ENCODE results near the gene MED10. TPM values are rescaled to one million over a fixed set of nuclear protein-coding genes. Genes with fewer than 3 reads are reported as not detected.
A peak's percentile ranks its signal among the peaks of the same experiment; 100 is the strongest.

The MED10 gene
- total and polyA plus RNA-seq, 12 donors = 9.5 to 38.2 (median 25.7) TPM

DNA sequence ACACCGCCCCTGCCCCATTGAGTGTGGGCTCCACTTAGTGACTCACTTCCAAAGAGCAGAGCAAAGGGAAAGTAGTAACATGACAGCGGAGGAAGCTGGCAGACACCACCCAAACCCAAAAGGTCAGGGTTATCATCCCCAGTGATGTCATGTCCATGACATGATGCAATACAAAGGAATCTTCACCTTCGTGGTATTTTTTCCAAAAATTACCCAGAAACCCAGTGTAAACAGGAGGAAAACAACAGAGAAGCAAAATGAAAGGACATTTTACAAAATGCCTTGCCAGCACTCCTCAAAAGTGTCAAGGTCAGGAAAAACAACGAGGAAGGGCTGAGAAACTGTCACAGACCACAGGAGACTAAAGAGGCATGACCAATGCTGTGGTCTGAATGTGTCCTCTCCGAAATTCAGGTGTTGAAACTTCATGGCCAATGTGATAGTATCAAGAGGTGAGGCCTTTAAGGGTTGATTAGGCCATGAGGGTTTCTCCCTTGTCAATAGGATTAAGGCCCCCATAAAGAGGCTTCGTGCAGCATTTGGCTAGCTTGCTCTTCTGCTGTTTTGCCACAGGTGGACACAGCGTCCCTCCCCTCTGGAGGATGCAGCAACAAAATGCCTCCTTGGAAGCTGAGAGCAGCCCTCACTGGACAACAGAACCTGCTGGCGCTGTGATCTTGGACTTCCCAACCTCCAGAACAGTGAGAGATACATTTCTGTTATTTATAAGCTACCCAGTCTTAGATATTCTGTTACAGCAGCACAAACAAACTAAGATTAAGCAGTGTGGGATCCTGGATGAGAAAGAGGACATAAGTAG, 30.5 kb upstream of the MED10 start:
- intact Hi-C loops (cut with DNase I) = no loop called here
- Histone ChIP-seq H3K27me3 (no peaks in the 10 kb centered on the region), H3K9me3 (replicated peaks in 1 of 3) (no peaks in the 10 kb centered on the region), H3K36me3 (replicated peaks in 1 of 2) (no peaks in the 10 kb centered on the region), H3K4me3 (no peak overlapping the region), H3K27ac (no peak overlapping the region), H3K4me1 (replicated peaks in 1 of 2) (no peaks in the 10 kb centered on the region)
- peak in 4 of 7 donors; percentile 18 to 62 (median 24) for DNase-seq
- TF ChIP-seq, protein P1, sequence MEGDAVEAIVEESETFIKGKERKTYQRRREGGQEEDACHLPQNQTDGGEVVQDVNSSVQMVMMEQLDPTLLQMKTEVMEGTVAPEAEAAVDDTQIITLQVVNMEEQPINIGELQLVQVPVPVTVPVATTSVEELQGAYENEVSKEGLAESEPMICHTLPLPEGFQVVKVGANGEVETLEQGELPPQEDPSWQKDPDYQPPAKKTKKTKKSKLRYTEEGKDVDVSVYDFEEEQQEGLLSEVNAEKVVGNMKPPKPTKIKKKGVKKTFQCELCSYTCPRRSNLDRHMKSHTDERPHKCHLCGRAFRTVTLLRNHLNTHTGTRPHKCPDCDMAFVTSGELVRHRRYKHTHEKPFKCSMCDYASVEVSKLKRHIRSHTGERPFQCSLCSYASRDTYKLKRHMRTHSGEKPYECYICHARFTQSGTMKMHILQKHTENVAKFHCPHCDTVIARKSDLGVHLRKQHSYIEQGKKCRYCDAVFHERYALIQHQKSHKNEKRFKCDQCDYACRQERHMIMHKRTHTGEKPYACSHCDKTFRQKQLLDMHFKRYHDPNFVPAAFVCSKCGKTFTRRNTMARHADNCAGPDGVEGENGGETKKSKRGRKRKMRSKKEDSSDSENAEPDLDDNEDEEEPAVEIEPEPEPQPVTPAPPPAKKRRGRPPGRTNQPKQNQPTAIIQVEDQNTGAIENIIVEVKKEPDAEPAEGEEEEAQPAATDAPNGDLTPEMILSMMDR (IDR thresholded peaks at IDR 0.05) = no peak
- no peak for TF ChIP-seq POLR2A (IDR thresholded peaks at IDR 0.05)
- 63 to 69% (median 65%) methylated on average over 7 to 8 of the region's 8 CpGs for WGBS, 4 donors

DNA sequence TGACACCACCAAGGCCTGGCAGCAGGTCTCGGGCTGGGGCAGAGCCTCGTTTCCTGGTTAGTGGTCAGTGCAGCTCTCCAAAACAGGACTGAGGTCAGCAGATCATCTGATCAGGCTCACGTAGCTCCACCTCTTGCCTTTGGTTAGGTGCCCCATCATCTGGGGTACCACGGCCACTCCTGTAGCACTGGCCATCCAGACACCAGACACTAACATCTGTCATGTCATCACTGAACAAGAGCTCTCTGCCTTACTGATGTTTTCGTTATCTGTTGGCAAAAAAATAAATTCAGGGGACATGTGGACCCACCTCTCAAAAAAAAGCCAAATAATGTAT, 29.9 kb upstream of the MED10 start:
- 68 to 83% (median 77%) methylated on average over 5 of the region's 5 CpGs for WGBS, 4 donors
- Histone ChIP-seq H3K27me3 (no peaks in the 10 kb centered on the region), H3K9me3 (replicated peaks in 1 of 3) (no peaks in the 10 kb centered on the region), H3K4me3 (no peak overlapping the region), H3K27ac (no peak overlapping the region), H3K4me1 (replicated peaks in 1 of 2) (no peaks in the 10 kb centered on the region), H3K36me3 (replicated peaks in 1 of 2) (no peaks in the 10 kb centered on the region)
- TF ChIP-seq, protein P1 (IDR thresholded peaks at IDR 0.05) = no peak
- TF ChIP-seq POLR2A (IDR thresholded peaks at IDR 0.05) = no peak
- no peak for DNase-seq
- intact Hi-C loops (cut with DNase I) = no loop called here

DNA sequence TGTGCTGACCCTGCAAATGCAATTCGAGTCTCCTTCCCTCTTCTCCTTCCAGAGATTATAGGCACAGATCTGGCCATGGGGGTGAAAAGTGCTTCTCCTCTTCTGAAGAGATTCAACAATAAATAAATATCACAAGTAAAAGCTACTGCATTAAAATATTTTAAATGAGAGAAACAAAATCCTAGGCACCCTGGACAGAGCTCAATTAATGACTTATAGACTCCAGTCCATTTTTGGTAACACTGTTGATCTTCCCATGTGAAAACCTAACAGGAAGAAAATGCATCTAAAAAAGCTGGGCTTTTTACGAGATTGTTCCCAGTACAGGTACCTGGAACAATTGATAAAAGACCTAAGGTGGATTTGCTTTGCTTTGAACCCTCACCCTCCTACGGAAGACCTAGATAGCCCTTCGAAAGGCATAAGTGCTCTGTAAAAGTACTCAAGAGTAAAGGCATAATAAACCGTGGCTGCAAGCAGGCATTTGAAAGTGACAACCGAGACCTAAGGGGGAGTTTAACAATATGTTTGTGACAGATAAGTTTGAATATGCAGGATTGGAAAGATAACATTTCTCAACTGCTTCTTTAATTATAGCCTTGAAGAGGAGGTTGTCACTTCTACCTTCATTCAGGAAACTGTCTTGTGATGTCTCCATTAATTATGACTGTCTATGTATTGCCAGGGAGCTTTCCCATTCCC, 29.4 kb upstream of the MED10 start:
- Histone ChIP-seq H3K4me1 (replicated peaks in 1 of 2) (no peaks in the 10 kb centered on the region), H3K36me3 (replicated peaks in 1 of 2) (no peaks in the 10 kb centered on the region), H3K27me3 (no peaks in the 10 kb centered on the region), H3K4me3 (no peak overlapping the region), H3K27ac (no peak overlapping the region), H3K9me3 (replicated peaks in 1 of 3) (no peaks in the 10 kb centered on the region)
- intact Hi-C loops (cut with DNase I) = no loop called here
- DNase-seq = no peak
- WGBS, 4 donors = 74 to 78% (median 76%) methylated on average over 6 of the region's 6 CpGs
- no peak for TF ChIP-seq POLR2A (IDR thresholded peaks at IDR 0.05)
- TF ChIP-seq, protein P1 (IDR thresholded peaks at IDR 0.05) = no peak

DNA sequence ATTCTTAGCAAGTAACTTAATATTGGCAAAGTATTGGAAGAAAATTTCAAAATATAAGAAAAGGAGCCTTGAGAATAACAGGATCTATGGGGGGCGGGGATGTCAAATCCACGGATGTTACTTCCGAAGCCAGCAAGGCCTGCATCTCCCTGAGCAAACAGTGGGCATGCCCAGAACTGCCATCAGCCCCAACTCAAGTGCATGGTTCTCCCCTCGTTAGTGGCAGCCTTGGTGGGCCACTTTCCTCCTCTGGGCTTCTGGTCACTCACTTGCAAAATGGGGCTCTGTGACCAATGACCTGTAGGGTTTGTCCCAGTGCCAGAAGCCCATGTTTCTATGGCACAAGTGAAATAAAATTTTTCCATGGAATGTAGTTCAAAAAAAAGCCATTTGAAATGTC, 27.2 kb upstream of the MED10 start:
- DNase-seq = no peak
- H3K36me3 ChIP-seq (replicated peaks in 1 of 2) = no peaks in the 10 kb centered on the region
- no peak overlapping the region for H3K27ac ChIP-seq
- H3K9me3 ChIP-seq (replicated peaks in 1 of 3) = no peaks in the 10 kb centered on the region
- no peaks in the 10 kb centered on the region for H3K27me3 ChIP-seq
- H3K4me1 ChIP-seq (replicated peaks in 1 of 2) = no peaks in the 10 kb centered on the region
- H3K4me3 ChIP-seq = no peak overlapping the region
- WGBS, 4 donors = 80 to 93% (median 90%) methylated on average over 4 of the region's 4 CpGs
- no peak for TF ChIP-seq POLR2A (IDR thresholded peaks at IDR 0.05)
- TF ChIP-seq, protein P1 (IDR thresholded peaks at IDR 0.05) = no peak
- intact Hi-C loops (cut with DNase I) = no loop called here
